Measurements from ENCODE around the gene WDR4. TPM values are rescaled to one million over a fixed set of nuclear protein-coding genes. Genes with fewer than 3 reads are reported as not detected.

WDR4 gene
- total RNA-seq, 3 donors from 2014 or later: 6.2 to 16.4 (median 12.7) TPM

- H3K27me3 ChIP-seq: peaks cover 0 to 27% of the 10 kb centered on the region in 2 donors
- H3K4me3 ChIP-seq: no peak overlapping the region
- DNase-seq (ENCODE audit: low spot score in 2 of 2): no peak
- TF ChIP-seq CTCF (IDR thresholded peaks at IDR 0.05): no peak
- no peak for TF ChIP-seq POLR2A (IDR thresholded peaks at IDR 0.05)
- no peaks in the 10 kb centered on the region for H3K36me3 ChIP-seq
- H3K27ac ChIP-seq: no peak overlapping the region
- H3K9me3 ChIP-seq: no peaks in the 10 kb centered on the region
- intact Hi-C loops (cut with DNase I; ENCODE audit: low total_unique reads): loop anchor here (10.0 kb wide), 1 partner anchor 235 kb away; no protein-coding TSS in a partner anchor
- H3K4me1 ChIP-seq: no peaks in the 10 kb centered on the region
Measured at GRCh38 chr21:42829417-42829816, 49.9 kb downstream of the WDR4 start.

- no peaks in the 10 kb centered on the region for H3K4me1 ChIP-seq
- no peak for TF ChIP-seq CTCF (IDR thresholded peaks at IDR 0.05)
- H3K36me3 ChIP-seq: no peaks in the 10 kb centered on the region
- peaks cover 0 to 27% of the 10 kb centered on the region in 2 donors for H3K27me3 ChIP-seq
- H3K9me3 ChIP-seq: no peaks in the 10 kb centered on the region
- H3K4me3 ChIP-seq: no peak overlapping the region
- no peak overlapping the region for H3K27ac ChIP-seq
- DNase-seq (ENCODE audit: low spot score in 2 of 2): no peak
- intact Hi-C loops (cut with DNase I; ENCODE audit: low total_unique reads): loop anchor here (10.0 kb wide), 1 partner anchor 233 kb away; no protein-coding TSS in a partner anchor
Measured at GRCh38 chr21:42827588-42827987, 51.8 kb downstream of the WDR4 start.

- Histone ChIP-seq H3K9me3 (no peaks in the 10 kb centered on the region), H3K4me1 (no peaks in the 10 kb centered on the region), H3K27ac (no peak overlapping the region), H3K36me3 (no peaks in the 10 kb centered on the region), H3K4me3 (no peak overlapping the region), H3K27me3 (no peaks in the 10 kb centered on the region)
- TF ChIP-seq CTCF (IDR thresholded peaks at IDR 0.05) (no peak), POLR2A (IDR thresholded peaks at IDR 0.05) (no peak), POLR2AphosphoS5 (IDR thresholded peaks at IDR 0.05) (no peak)
- peak in 1 of 2 donors; percentile 13 for DNase-seq (ENCODE audit: low spot score in 2 of 2)
- intact Hi-C loops (cut with DNase I; ENCODE audit: low total_unique reads): loop anchor here (10.0 kb wide), 1 partner anchor 226 kb away; no protein-coding TSS in a partner anchor
Measured at GRCh38 chr21:42820616-42821465, 58.5 kb downstream of the WDR4 start.

- H3K9me3 ChIP-seq: no peaks in the 10 kb centered on the region
- no peak for TF ChIP-seq POLR2AphosphoS5 (IDR thresholded peaks at IDR 0.05)
- TF ChIP-seq CTCF (IDR thresholded peaks at IDR 0.05): no peak
- no peak for TF ChIP-seq POLR2A (IDR thresholded peaks at IDR 0.05)
- no peaks in the 10 kb centered on the region for H3K4me1 ChIP-seq
- no peak overlapping the region for H3K27ac ChIP-seq
- no peaks in the 10 kb centered on the region for H3K36me3 ChIP-seq
- peak in 1 of 2 donors; percentile 6 for DNase-seq (ENCODE audit: low spot score in 2 of 2)
- intact Hi-C loops (cut with DNase I; ENCODE audit: low total_unique reads): loop anchor here (10.0 kb wide), 2 partner anchors 225 to 995 kb away; no protein-coding TSS in a partner anchor
- H3K27me3 ChIP-seq: no peaks in the 10 kb centered on the region
- H3K4me3 ChIP-seq: no peak overlapping the region
Measured at GRCh38 chr21:42819861-42820615, 59.3 kb downstream of the WDR4 start.
